Uterine smooth muscle cell (primary cell): ENCODE measurements around the gene LHB. TPM values are rescaled to one million over a fixed set of nuclear protein-coding genes. Genes with fewer than 3 reads are reported as not detected.

Experiments used
- total RNA-seq: library from RNA; depleted of rRNA; stranded (reverse); fragments of >200 nt; gene quantifications from 2 replicates; pipeline ENCODE4 v1.2.3, GENCODE V29; 2014

Gene LHB
- not detected in 2 replicates for total RNA-seq

GRCh38 chr19:49017041-49017665, at the start of gene LHB:
Gene LHB, minus strand, starts transcription at chr19:49017091. Its CDS starts 10 bp downstream, at chr19:49017081.

GRCh38 chr19:49064768-49065611, 48.1 kb upstream of the LHB start, which contains the start of gene NTF4:
Gene NTF4, minus strand, starts transcription at chr19:49064818. Its CDS starts 2,821 bp downstream, at chr19:49061997.

GRCh38 chr19:49057636-49058234, 40.8 kb upstream of the LHB start, which contains the start of gene CGB7:
Gene CGB7, minus strand, starts transcription at chr19:49057749. Its CDS starts 2,374 bp downstream, at chr19:49055375.

DNA sequence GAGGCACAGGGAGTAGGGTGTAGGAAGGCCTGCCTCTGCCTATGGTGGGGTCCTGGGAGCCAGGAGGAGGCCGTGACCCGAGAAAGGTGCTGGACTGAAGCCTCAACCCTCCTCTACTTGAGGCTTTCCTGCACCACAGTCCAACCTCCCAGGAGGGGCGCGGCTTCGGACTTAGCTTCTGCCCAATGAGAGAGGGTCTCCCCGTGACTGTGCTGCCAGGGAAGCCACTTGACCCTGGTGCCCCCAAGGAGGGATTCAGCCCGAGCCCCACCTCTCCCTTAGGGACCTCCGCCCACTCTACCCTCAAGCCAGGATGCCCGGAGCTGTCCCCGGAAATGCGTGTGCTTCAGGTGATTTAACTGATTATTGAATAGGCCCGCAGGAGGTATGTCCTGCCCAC, 32.1 kb upstream of the LHB start, which contains the start of gene CGB8:
Gene CGB8, minus strand, starts transcription at position 101 of the 400 bp plus-strand sequence. CDS start 372 bp downstream, outside the sequence.

GRCh38 chr19:49043548-49043947, 26.7 kb upstream of the LHB start, which contains the start of gene CGB5:
Gene CGB5, plus strand, starts transcription at chr19:49043848. Its CDS starts 362 bp downstream, at chr19:49044210.

DNA sequence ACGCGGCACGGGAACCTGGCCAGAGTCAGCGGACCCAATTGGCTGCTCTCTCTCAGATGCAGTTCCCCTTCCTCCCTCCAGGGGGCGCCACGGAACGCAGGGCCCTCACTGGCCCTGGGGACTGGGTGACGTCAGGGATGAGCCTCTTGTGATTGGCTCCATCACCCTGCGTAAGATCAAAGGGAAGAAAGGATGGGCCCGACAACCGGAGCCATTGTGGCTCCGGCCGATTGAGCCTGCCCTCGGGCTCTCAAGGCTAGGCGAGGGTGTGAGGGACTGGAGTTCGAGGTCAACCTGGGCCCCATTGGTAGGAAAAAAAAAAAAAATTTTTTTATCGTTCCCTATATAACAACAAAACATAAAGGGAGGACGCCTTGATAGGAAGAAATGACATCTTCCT, 19.9 kb upstream of the LHB start, which contains the start of gene CGB1:
Gene CGB1, minus strand, starts transcription at position 81 of the 400 bp plus-strand sequence. CDS start 184 bp downstream, outside the sequence.

GRCh38 chr19:49031642-49032301, 14.9 kb upstream of the LHB start, which contains the start of gene CGB2:
Gene CGB2, plus strand, starts transcription at chr19:49031890. Its CDS starts 206 bp downstream, at chr19:49032096.

GRCh38 chr19:49024233-49024632, 7.3 kb upstream of the LHB start, which contains the start of gene CGB3:
Gene CGB3, minus strand, starts transcription at chr19:49024333. Its CDS starts 362 bp downstream, at chr19:49023971.

DNA sequence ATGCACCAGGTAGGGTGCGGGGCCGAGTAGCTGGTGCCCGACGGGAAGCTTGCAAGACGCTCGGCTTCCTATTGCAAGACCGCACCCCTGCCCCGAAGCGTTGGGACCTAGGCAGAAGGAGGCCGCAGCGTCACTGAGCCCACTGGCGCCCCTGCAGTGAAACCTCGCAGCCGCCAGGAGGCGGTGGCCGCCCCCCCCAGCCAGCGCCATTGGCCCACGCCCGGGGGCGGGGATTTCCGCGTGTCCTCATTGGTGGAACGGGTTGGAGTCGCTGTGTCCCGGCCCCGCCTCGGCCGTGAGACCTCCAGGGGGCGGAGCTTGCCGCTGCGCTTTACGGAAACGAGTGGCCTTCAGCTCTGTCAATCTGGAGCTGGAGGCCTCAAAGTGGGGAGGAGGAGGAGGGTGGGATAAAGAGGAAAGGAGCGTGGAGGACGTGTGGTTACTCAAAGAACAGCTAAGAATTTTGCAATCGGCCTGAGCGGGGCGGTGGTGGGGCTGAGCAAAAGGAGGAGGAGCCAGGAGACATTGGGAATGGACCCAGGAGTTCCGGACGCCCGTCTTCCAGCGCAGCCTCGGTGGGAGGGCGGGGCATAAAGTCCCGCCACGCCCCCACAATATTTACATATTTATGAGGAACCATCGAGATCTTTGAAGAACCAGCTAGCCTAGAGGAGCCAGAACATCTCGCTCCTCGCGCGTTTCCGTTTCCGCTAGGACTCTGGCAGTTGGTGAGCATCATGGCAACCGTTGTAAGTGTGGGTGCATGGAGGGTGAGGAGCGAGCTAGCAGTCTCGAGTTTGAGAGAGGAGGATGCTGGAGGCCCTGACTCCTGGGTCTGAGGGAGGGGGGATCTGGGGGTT, 23.5 kb downstream of the LHB start, which contains the start of the genes GYS1 and RUVBL2:
Gene GYS1, minus strand, starts transcription at position 135 of the 860 bp plus-strand sequence. CDS start 197 bp downstream, outside the sequence.
Gene RUVBL2, plus strand, starts transcription at position 713 of the 860 bp plus-strand sequence. Its CDS starts 25 bp downstream, at position 738.

Other genes starting within 250 kb of the LHB start
- gene BCAT2, start 206.1 kb downstream of the LHB start, total RNA-seq: 27.8 and 36.2 TPM in 2 replicates
- gene HSD17B14, start 180.6 kb downstream of the LHB start, total RNA-seq: 6.0 and 16.1 TPM in 2 replicates
- gene PLEKHA4, start 148.5 kb downstream of the LHB start, total RNA-seq: 12.0 and 15.5 TPM in 2 replicates
- 124 and 144 TPM in 2 replicates for gene PPP1R15A, start 144.7 kb downstream of the LHB start, total RNA-seq
- 0.37 TPM in 1 of 2 replicates, not detected in the other for gene TULP2, start 118.3 kb downstream of the LHB start, total RNA-seq
- gene NUCB1, start 116.8 kb downstream of the LHB start, total RNA-seq: 69.9 and 197 TPM in 2 replicates
- gene DHDH, start 83.4 kb downstream of the LHB start, total RNA-seq: not detected in 2 replicates
- gene BAX, start 62.2 kb downstream of the LHB start, total RNA-seq: 64.2 and 70.1 TPM in 2 replicates
- 901 and 3,848 TPM in 2 replicates for gene FTL, start 51.8 kb downstream of the LHB start, total RNA-seq
- 23.4 and 31.5 TPM in 2 replicates for gene GYS1, start 23.8 kb downstream of the LHB start, total RNA-seq
- gene RUVBL2, start 23.2 kb downstream of the LHB start, total RNA-seq: 213 and 418 TPM in 2 replicates
- not detected in 2 replicates for gene CGB3, start 7.2 kb upstream of the LHB start, total RNA-seq
- not detected in 2 replicates for gene CGB2, start 14.8 kb upstream of the LHB start, total RNA-seq
- not detected in 2 replicates for gene CGB1, start 19.8 kb upstream of the LHB start, total RNA-seq
- gene CGB5, start 26.8 kb upstream of the LHB start, total RNA-seq: not detected in 2 replicates
- gene CGB8, start 32.0 kb upstream of the LHB start, total RNA-seq: not detected in 2 replicates
- gene CGB7, start 40.7 kb upstream of the LHB start, total RNA-seq: 0.22 and 0.37 TPM in 2 replicates
- gene NTF4, start 47.7 kb upstream of the LHB start, total RNA-seq: not detected in 2 replicates
- not detected in 2 replicates for gene KCNA7, start 55.6 kb upstream of the LHB start, total RNA-seq
- gene SNRNP70, start 68.4 kb upstream of the LHB start, total RNA-seq: 101 and 166 TPM in 2 replicates
- 4.8 and 13.1 TPM in 2 replicates for gene LIN7B, start 97.3 kb upstream of the LHB start, total RNA-seq
- gene C19orf73, start 102.1 kb upstream of the LHB start, total RNA-seq: 0.87 and 1.2 TPM in 2 replicates
- 1.2 and 1.5 TPM in 2 replicates for gene PPFIA3, start 102.5 kb upstream of the LHB start, total RNA-seq
- not detected in 2 replicates for gene HRC, start 138.3 kb upstream of the LHB start, total RNA-seq
- 10.2 and 17.1 TPM in 2 replicates for gene TRPM4, start 140.7 kb upstream of the LHB start, total RNA-seq